Activated naive CD8-positive, alpha-beta T cell treated with anti-CD3 and anti-CD28 coated beads, Interleukin-2, amount 50 U/mL, for 24 hours (primary cell): ENCODE data around the gene RFPL2.

ENCODE experiments used
- ATAC-seq: fragments of 150-1000 bp; cut with Tn5 transposase; one replicate; pipeline ENCODE4 v1.10.0; 2021
- DNase-seq: peaks from one replicate; pipeline ENCODE4 v3.0.0; 2021
- H3K27ac Mint-ChIP-seq: one replicate; pipeline ENCODE4 v1.8.0; 2021; ENCODE audit warnings: mild to moderate bottlenecking, mixed read lengths
- H3K27me3 Mint-ChIP-seq: one replicate; pipeline ENCODE4 v1.8.0; 2021; ENCODE audit warnings: mixed read lengths
- H3K36me3 Mint-ChIP-seq: one replicate; pipeline ENCODE4 v1.8.0; 2021; ENCODE audit warnings: low read depth, mixed read lengths
- H3K4me1 Mint-ChIP-seq: one replicate; pipeline ENCODE4 v1.8.0; 2021; ENCODE audit warnings: mixed read lengths
- H3K4me3 Mint-ChIP-seq: one replicate; pipeline ENCODE4 v1.8.0; 2021; ENCODE audit warnings: mild to moderate bottlenecking, moderate library complexity, mixed read lengths
- H3K9me3 Mint-ChIP-seq: one replicate; pipeline ENCODE4 v1.8.0; 2021; ENCODE audit warnings: mixed read lengths

The RFPL2 gene

GRCh38 chr22:32204856-32205722 lies at the start of gene RFPL2:
Gene RFPL2, minus strand, starts transcription at chr22:32205073. Its CDS starts 2,622 bp downstream, at chr22:32202451.
- Mint-ChIP-seq H3K4me1 (peaks cover 12% of the 10 kb centered on the region), H3K4me3 (peak within 1 kb of the TSS; percentile 58), H3K9me3 (no peaks in the 10 kb centered on the region), H3K27me3 (peaks cover 21% of the 10 kb centered on the region), H3K36me3 (no peaks in the 10 kb centered on the region), H3K27ac (no peak within 1 kb of the TSS)
- DNase-seq = no peak
- peak; percentile 30 for ATAC-seq

- Mint-ChIP-seq H3K36me3 (no peaks in the 10 kb centered on the region), H3K4me3 (no peak overlapping the region), H3K27me3 (peaks cover 31% of the 10 kb centered on the region), H3K4me1 (no peaks in the 10 kb centered on the region), H3K27ac (no peak overlapping the region), H3K9me3 (no peaks in the 10 kb centered on the region)
- DNase-seq (no peak), ATAC-seq (no peak)
Measured at GRCh38 chr22:32249231-32249630, 44.4 kb upstream of the RFPL2 start.

GRCh38 chr22:32248276-32248675 lies 43.4 kb upstream of the RFPL2 start:
- H3K27me3 Mint-ChIP-seq = peaks cover 31% of the 10 kb centered on the region
- DNase-seq (no peak), ATAC-seq (no peak)
- no peak overlapping the region for H3K4me3 Mint-ChIP-seq
- no peak overlapping the region for H3K27ac Mint-ChIP-seq
- H3K4me1 Mint-ChIP-seq = no peaks in the 10 kb centered on the region
- H3K36me3 Mint-ChIP-seq = no peaks in the 10 kb centered on the region
- no peaks in the 10 kb centered on the region for H3K9me3 Mint-ChIP-seq

GRCh38 chr22:32246166-32246565 lies 41.3 kb upstream of the RFPL2 start:
- no peak for ATAC-seq
- no peaks in the 10 kb centered on the region for H3K4me1 Mint-ChIP-seq
- H3K36me3 Mint-ChIP-seq = no peaks in the 10 kb centered on the region
- no peak for DNase-seq
- no peaks in the 10 kb centered on the region for H3K9me3 Mint-ChIP-seq
- no peak overlapping the region for H3K4me3 Mint-ChIP-seq
- peaks cover 29% of the 10 kb centered on the region for H3K27me3 Mint-ChIP-seq
- H3K27ac Mint-ChIP-seq = no peak overlapping the region

GRCh38 chr22:32245042-32245441 lies 40.2 kb upstream of the RFPL2 start:
- Mint-ChIP-seq H3K27me3 (peaks cover 25% of the 10 kb centered on the region), H3K4me1 (no peaks in the 10 kb centered on the region), H3K9me3 (no peaks in the 10 kb centered on the region), H3K4me3 (no peak overlapping the region), H3K27ac (no peak overlapping the region), H3K36me3 (no peaks in the 10 kb centered on the region)
- ATAC-seq (no peak), DNase-seq (no peak)

GRCh38 chr22:32244547-32244946 lies 39.7 kb upstream of the RFPL2 start:
- no peaks in the 10 kb centered on the region for H3K36me3 Mint-ChIP-seq
- H3K9me3 Mint-ChIP-seq = no peaks in the 10 kb centered on the region

GRCh38 chr22:32240461-32240860 lies 35.6 kb upstream of the RFPL2 start:
- Mint-ChIP-seq H3K4me3 (no peak overlapping the region), H3K36me3 (no peaks in the 10 kb centered on the region), H3K27ac (no peak overlapping the region), H3K9me3 (no peaks in the 10 kb centered on the region), H3K4me1 (no peaks in the 10 kb centered on the region), H3K27me3 (peaks cover 3% of the 10 kb centered on the region)
- no peak for DNase-seq
- no peak for ATAC-seq

More at GRCh38 chr22:32244547-32244946, 39.7 kb upstream of the RFPL2 start:
- no peak overlapping the region for H3K27ac Mint-ChIP-seq
- no peak overlapping the region for H3K4me3 Mint-ChIP-seq
- H3K4me1 Mint-ChIP-seq = no peaks in the 10 kb centered on the region
- ATAC-seq (no peak), DNase-seq (no peak)
- H3K27me3 Mint-ChIP-seq = peaks cover 22% of the 10 kb centered on the region

GRCh38 chr22:32237906-32238305 lies 33.0 kb upstream of the RFPL2 start:
- Mint-ChIP-seq H3K27me3 (peaks cover 8% of the 10 kb centered on the region), H3K9me3 (no peaks in the 10 kb centered on the region), H3K4me1 (no peaks in the 10 kb centered on the region), H3K4me3 (no peak overlapping the region), H3K27ac (no peak overlapping the region), H3K36me3 (no peaks in the 10 kb centered on the region)
- ATAC-seq = no peak
- no peak for DNase-seq

- Mint-ChIP-seq H3K4me3 (no peak overlapping the region), H3K4me1 (no peaks in the 10 kb centered on the region), H3K27ac (no peak overlapping the region), H3K27me3 (peaks cover 8% of the 10 kb centered on the region), H3K36me3 (no peaks in the 10 kb centered on the region), H3K9me3 (no peaks in the 10 kb centered on the region)
- no peak for ATAC-seq
- no peak for DNase-seq
Measured at GRCh38 chr22:32236970-32237369, 32.1 kb upstream of the RFPL2 start.

GRCh38 chr22:32233091-32233490 lies 28.2 kb upstream of the RFPL2 start:
- Mint-ChIP-seq H3K27ac (no peak overlapping the region), H3K9me3 (no peaks in the 10 kb centered on the region), H3K27me3 (peaks cover 13% of the 10 kb centered on the region), H3K4me1 (no peaks in the 10 kb centered on the region), H3K4me3 (no peak overlapping the region), H3K36me3 (no peaks in the 10 kb centered on the region)
- ATAC-seq (no peak), DNase-seq (no peak)

GRCh38 chr22:32232191-32232830 lies 27.4 kb upstream of the RFPL2 start:
- no peak overlapping the region for H3K4me3 Mint-ChIP-seq
- no peaks in the 10 kb centered on the region for H3K36me3 Mint-ChIP-seq
- no peaks in the 10 kb centered on the region for H3K9me3 Mint-ChIP-seq
- DNase-seq = no peak
- H3K27ac Mint-ChIP-seq = no peak overlapping the region
- ATAC-seq = no peak
- no peaks in the 10 kb centered on the region for H3K4me1 Mint-ChIP-seq
- H3K27me3 Mint-ChIP-seq = peaks cover 13% of the 10 kb centered on the region

- Mint-ChIP-seq H3K27ac (no peak overlapping the region), H3K9me3 (no peaks in the 10 kb centered on the region), H3K36me3 (no peaks in the 10 kb centered on the region), H3K4me1 (no peaks in the 10 kb centered on the region), H3K4me3 (no peak overlapping the region), H3K27me3 (peaks cover 14% of the 10 kb centered on the region)
- DNase-seq = no peak
- no peak for ATAC-seq
Measured at GRCh38 chr22:32226326-32227104, 21.6 kb upstream of the RFPL2 start.

- Mint-ChIP-seq H3K36me3 (no peaks in the 10 kb centered on the region), H3K27ac (no peak overlapping the region), H3K4me3 (no peak overlapping the region), H3K4me1 (no peaks in the 10 kb centered on the region), H3K27me3 (peaks cover 7% of the 10 kb centered on the region), H3K9me3 (no peaks in the 10 kb centered on the region)
- DNase-seq (no peak), ATAC-seq (no peak)
Measured at GRCh38 chr22:32222991-32223390, 18.1 kb upstream of the RFPL2 start.

GRCh38 chr22:32219026-32219425 lies 14.2 kb upstream of the RFPL2 start:
- Mint-ChIP-seq H3K4me3 (no peak overlapping the region), H3K4me1 (no peaks in the 10 kb centered on the region), H3K27me3 (peaks cover 15% of the 10 kb centered on the region), H3K9me3 (no peaks in the 10 kb centered on the region), H3K36me3 (no peaks in the 10 kb centered on the region), H3K27ac (no peak overlapping the region)
- DNase-seq (no peak), ATAC-seq (no peak)

- no peaks in the 10 kb centered on the region for H3K36me3 Mint-ChIP-seq
- no peak overlapping the region for H3K4me3 Mint-ChIP-seq
- H3K27me3 Mint-ChIP-seq = peaks cover 13% of the 10 kb centered on the region
- no peak overlapping the region for H3K27ac Mint-ChIP-seq
- DNase-seq = no peak
- H3K4me1 Mint-ChIP-seq = no peaks in the 10 kb centered on the region
- no peaks in the 10 kb centered on the region for H3K9me3 Mint-ChIP-seq
- ATAC-seq = no peak
Measured at GRCh38 chr22:32218470-32218869, 13.6 kb upstream of the RFPL2 start.
